A673 (cell line): ENCODE results near the gene BABAM2. TPM values are rescaled to one million over a fixed set of nuclear protein-coding genes. Genes with fewer than 3 reads are reported as not detected.

Source experiments
- BruUV-seq: library from RNA; stranded (reverse); fragments of 400-500 nt; replicated peaks from 2 replicates; lab custom pipeline; 2021; lab: Mats Ljungman, UMichigan
- CTCF ChIA-PET: fragments of 300-600 bp; sonication (Branson Sonifier 250); formaldehyde crosslinking; loops from one replicate; lab custom pipeline; 2022; ENCODE audit warnings: antibody characterized with exemption; lab: Charles Lee
- POLR2A ChIA-PET: fragments of 300-600 bp; sonication (Branson Sonifier 250); formaldehyde crosslinking; loops from one replicate; lab custom pipeline; 2022; ENCODE audit warnings: antibody characterized with exemption; ENCODE audit not compliant: low non-redundant PET; lab: Charles Lee
- DNase-seq: peaks from one replicate; pipeline ENCODE4 v3.0.0-alpha.2; 2015; ENCODE audit warnings: low spot score
- H3K27ac ChIP-seq: fragments of 200-600 bp; sonication (generic); 2 replicates; pipeline ENCODE4 v1.5.1; 2016; ENCODE audit warnings: mixed run types, low read depth, mild to moderate bottlenecking, mixed read lengths, antibody characterized with exemption, low read length; ENCODE audit not compliant: poor library complexity, severe bottlenecking
- H3K27me3 ChIP-seq: fragments of 200-600 bp; sonication (generic); replicated peaks from 2 replicates; pipeline ENCODE4 v1.6.1; 2017; ENCODE audit warnings: mixed run types, low read depth, mild to moderate bottlenecking, mixed read lengths, antibody characterized with exemption, low read length; ENCODE audit not compliant: insufficient read depth, poor library complexity
- H3K36me3 ChIP-seq: fragments of 200-600 bp; sonication (generic); 2 replicates; pipeline ENCODE4 v1.6.1; 2016; ENCODE audit warnings: mixed run types, mild to moderate bottlenecking, mixed read lengths, antibody characterized with exemption, low read length; ENCODE audit not compliant: insufficient read depth, poor library complexity, severe bottlenecking
- H3K4me1 ChIP-seq: fragments of 200-600 bp; sonication (generic); 2 replicates; pipeline ENCODE4 v1.6.1; 2017; ENCODE audit warnings: mixed run types, mild to moderate bottlenecking, mixed read lengths, antibody characterized with exemption, low read length; ENCODE audit not compliant: insufficient read depth, poor library complexity, severe bottlenecking
- H3K4me3 ChIP-seq: fragments of 200-600 bp; sonication (generic); 2 replicates; pipeline ENCODE4 v1.5.1; 2016; ENCODE audit warnings: low read depth, mixed run types, mild to moderate bottlenecking, mixed read lengths, low read length; ENCODE audit not compliant: poor library complexity, severe bottlenecking
- H3K9me3 ChIP-seq: fragments of 200-600 bp; sonication (generic); 2 replicates; pipeline ENCODE4 v1.6.1; 2016; ENCODE audit warnings: mixed run types, low read depth, mild to moderate bottlenecking, mixed read lengths, antibody characterized with exemption, low read length; ENCODE audit not compliant: poor library complexity, severe bottlenecking
- EZH2 ChIP-seq: fragments of 200-600 bp; sonication (generic); IDR thresholded peaks from 2 replicates; pipeline ENCODE4 v1.6.1; 2017; ENCODE audit warnings: borderline replicate concordance, low read depth, mild to moderate bottlenecking, mixed read lengths, antibody characterized with exemption, low read length; ENCODE audit not compliant: poor library complexity, severe bottlenecking
- intact Hi-C: fragments of 100-400 bp; cut with micrococcal nuclease; formaldehyde crosslinking; loops from one replicate; pipeline ENCODE4 v1.10.0; 2022; ENCODE audit not compliant: unreplicated experiment
- total RNA-seq: library from RNA; stranded (reverse); gene quantifications from 2 replicates; pipeline ENCODE4 v1.2.3, GENCODE V29; 2021
- TF ChIP-seq, protein P1 (sequence below): fragments of 300-800, 200-600 bp; sonication (generic); conservative IDR thresholded peaks from 2 replicates; pipeline ENCODE4 v1.5.1; 2017; ENCODE audit warnings: low read depth, mild to moderate bottlenecking, antibody characterized with exemption, low read length, moderate library complexity, mixed read lengths

BABAM2 gene
- total RNA-seq, 1 experiment from 2014 or later: 21.8 TPM

- intact Hi-C loops: no loop called here
- BruUV-seq: no TSS peak
- Histone ChIP-seq H3K9me3 (no peaks in the 10 kb centered on the region), H3K4me3 (no peak overlapping the region), H3K4me1 (no peaks in the 10 kb centered on the region), H3K27ac (no peak overlapping the region), H3K36me3 (no peaks in the 10 kb centered on the region), H3K27me3 (no peaks in the 10 kb centered on the region)
- TF ChIP-seq EZH2: no peak
- TF ChIP-seq, protein P1, sequence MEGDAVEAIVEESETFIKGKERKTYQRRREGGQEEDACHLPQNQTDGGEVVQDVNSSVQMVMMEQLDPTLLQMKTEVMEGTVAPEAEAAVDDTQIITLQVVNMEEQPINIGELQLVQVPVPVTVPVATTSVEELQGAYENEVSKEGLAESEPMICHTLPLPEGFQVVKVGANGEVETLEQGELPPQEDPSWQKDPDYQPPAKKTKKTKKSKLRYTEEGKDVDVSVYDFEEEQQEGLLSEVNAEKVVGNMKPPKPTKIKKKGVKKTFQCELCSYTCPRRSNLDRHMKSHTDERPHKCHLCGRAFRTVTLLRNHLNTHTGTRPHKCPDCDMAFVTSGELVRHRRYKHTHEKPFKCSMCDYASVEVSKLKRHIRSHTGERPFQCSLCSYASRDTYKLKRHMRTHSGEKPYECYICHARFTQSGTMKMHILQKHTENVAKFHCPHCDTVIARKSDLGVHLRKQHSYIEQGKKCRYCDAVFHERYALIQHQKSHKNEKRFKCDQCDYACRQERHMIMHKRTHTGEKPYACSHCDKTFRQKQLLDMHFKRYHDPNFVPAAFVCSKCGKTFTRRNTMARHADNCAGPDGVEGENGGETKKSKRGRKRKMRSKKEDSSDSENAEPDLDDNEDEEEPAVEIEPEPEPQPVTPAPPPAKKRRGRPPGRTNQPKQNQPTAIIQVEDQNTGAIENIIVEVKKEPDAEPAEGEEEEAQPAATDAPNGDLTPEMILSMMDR: no peak
- CTCF ChIA-PET: no interaction called here
- POLR2A ChIA-PET: no interaction called here
- no peak for DNase-seq
Observed at GRCh38 chr2:28359222-28360057, 468.9 kb downstream of the BABAM2 start.

DNA sequence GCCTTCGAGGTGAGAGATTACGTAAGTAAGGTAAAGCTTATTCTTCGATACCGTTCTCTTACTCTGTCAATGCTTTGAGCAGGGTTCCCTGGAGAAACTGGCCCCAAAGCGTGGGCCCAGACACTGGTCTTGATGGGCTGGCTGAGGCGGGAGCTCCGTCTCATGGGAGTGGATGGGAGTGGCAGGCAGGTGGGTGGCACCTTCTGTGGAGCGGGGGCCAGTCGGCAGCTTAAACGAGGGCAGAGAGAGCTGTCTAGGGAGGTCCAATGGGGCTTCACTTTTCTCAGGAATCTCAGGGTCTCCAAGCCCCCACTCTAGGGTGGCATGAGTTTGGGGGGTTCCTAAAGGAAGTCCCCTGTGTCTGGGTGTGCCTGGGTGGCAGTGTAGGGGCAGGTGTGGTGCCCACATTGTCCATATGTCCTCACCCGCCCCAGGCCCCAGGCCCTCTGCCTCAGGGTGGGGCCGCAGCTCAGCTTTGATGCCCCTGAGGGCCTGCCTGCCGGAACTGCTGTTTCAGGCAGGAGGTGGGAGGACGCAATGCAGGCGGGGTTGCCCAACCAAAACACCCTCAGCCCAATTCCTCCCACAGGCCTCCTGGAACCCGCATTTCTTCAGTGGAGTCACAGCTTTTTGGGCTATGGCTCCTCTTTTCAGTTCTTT lies 469.7 kb downstream of the BABAM2 start:
- H3K27me3 ChIP-seq: no peaks in the 10 kb centered on the region
- H3K4me3 ChIP-seq: no peak overlapping the region
- no peak for DNase-seq
- BruUV-seq: no TSS peak
- H3K27ac ChIP-seq: no peak overlapping the region
- H3K36me3 ChIP-seq: no peaks in the 10 kb centered on the region
- ChIA-PET POLR2A (no interaction called here), CTCF (no interaction called here)
- no peaks in the 10 kb centered on the region for H3K9me3 ChIP-seq
- intact Hi-C loops: no loop called here
- TF ChIP-seq, protein P1: no peak
- no peak for TF ChIP-seq EZH2
- no peaks in the 10 kb centered on the region for H3K4me1 ChIP-seq

GRCh38 chr2:28360718-28361293 lies 470.3 kb downstream of the BABAM2 start:
- intact Hi-C loops: no loop called here
- Histone ChIP-seq H3K27me3 (no peaks in the 10 kb centered on the region), H3K4me1 (no peaks in the 10 kb centered on the region), H3K9me3 (no peaks in the 10 kb centered on the region), H3K36me3 (no peaks in the 10 kb centered on the region), H3K27ac (no peak overlapping the region), H3K4me3 (no peak overlapping the region)
- no peak for DNase-seq
- CTCF ChIA-PET: no interaction called here
- TF ChIP-seq, protein P1: no peak
- TF ChIP-seq EZH2: no peak
- POLR2A ChIA-PET: interaction anchor here (0.6 kb wide), 1 partner anchor 46 kb away, joined by 3 read pairs; no protein-coding TSS in a partner anchor
- BruUV-seq: no TSS peak
